ENCODE results near the gene PSPH. TPM values are rescaled to one million over a fixed set of nuclear protein-coding genes. Genes with fewer than 3 reads are reported as not detected.

Gene PSPH
- total RNA-seq, 1 experiment from 2014 or later = 49.3 TPM

DNA sequence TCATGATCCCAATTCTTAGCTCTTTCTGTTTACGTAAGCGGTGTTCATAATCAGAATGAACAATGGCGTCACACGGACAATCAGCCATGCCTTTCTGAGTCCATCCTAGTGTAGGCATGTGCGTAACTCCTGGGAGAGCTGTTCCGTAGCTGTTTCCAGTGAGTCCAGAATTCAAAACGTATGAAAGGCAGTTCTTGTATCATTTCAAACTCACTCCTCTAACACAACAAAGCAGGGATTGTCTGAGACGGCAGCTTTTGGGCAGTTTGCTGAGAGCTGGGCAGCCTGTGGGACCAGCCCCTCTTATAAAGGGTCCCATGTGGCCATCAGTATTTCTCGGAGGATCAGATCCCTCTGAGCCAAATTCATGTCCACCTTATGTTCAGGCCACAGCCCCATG lies 43.4 kb downstream of the PSPH start:
- CTCF ChIA-PET = interaction anchor here (0.6 to 1.8 kb wide), 2 partner anchors 43 to 80 kb away, joined by 3 to 4 read pairs; partner anchors contain the start of genes CCT6A and PSPH
- H3K4me1 Mint-ChIP-seq = peaks cover 3% of the 10 kb centered on the region; the same call in 1 of the 2 replicates
- DNase-seq (ENCODE audit: low spot score) (no peak), ATAC-seq (no peak)
- POLR2A ChIA-PET = interaction anchor here (0.5 kb wide), 1 partner anchor 57 kb away, joined by 4 read pairs; no protein-coding TSS in a partner anchor
- no peaks in the 10 kb centered on the region for H3K9me3 Mint-ChIP-seq
- no peak overlapping the region for H3K4me3 Mint-ChIP-seq
- H3K27me3 Mint-ChIP-seq (ENCODE audit: low read depth) = no peaks in the 10 kb centered on the region
- TF ChIP-seq MYBL2 (CRISPR knock-in tag; IDR thresholded peaks at IDR 0.05) (no peak), SOX15 (CRISPR knock-in tag; IDR thresholded peaks at IDR 0.05) (no peak), EMX1 (CRISPR knock-in tag; IDR thresholded peaks at IDR 0.05) (no peak), ZBTB21 (CRISPR knock-in tag; IDR thresholded peaks at IDR 0.05; ENCODE audit: borderline replicate concordance) (no peak), NR2C2 (CRISPR knock-in tag; IDR thresholded peaks at IDR 0.05) (no peak), JAZF1 (CRISPR knock-in tag; IDR thresholded peaks at IDR 0.05) (no peak), GRHL2 (CRISPR knock-in tag; IDR thresholded peaks at IDR 0.05; ENCODE audit: insufficient replicate concordance, severe bottlenecking) (no peak), JUN (CRISPR knock-in tag; IDR thresholded peaks at IDR 0.05) (no peak), ZNF263 (CRISPR knock-in tag; IDR thresholded peaks at IDR 0.05; ENCODE audit: low read depth) (no peak), CDX4 (CRISPR knock-in tag; IDR thresholded peaks at IDR 0.05; ENCODE audit: borderline replicate concordance) (no peak), CREB1 (CRISPR knock-in tag; IDR thresholded peaks at IDR 0.05) (no peak), USF2 (CRISPR knock-in tag; IDR thresholded peaks at IDR 0.05) (no peak), ETV6 (CRISPR knock-in tag; IDR thresholded peaks at IDR 0.05) (no peak), FOXP1 (CRISPR knock-in tag; IDR thresholded peaks at IDR 0.05; ENCODE audit: borderline replicate concordance) (no peak), OVOL2 (CRISPR knock-in tag; IDR thresholded peaks at IDR 0.05; ENCODE audit: borderline replicate concordance) (no peak), NFE2L1 (CRISPR knock-in tag; IDR thresholded peaks at IDR 0.05) (no peak), ZNF281 (CRISPR knock-in tag; IDR thresholded peaks at IDR 0.05) (no peak)
- TF ChIP-seq, protein P1, sequence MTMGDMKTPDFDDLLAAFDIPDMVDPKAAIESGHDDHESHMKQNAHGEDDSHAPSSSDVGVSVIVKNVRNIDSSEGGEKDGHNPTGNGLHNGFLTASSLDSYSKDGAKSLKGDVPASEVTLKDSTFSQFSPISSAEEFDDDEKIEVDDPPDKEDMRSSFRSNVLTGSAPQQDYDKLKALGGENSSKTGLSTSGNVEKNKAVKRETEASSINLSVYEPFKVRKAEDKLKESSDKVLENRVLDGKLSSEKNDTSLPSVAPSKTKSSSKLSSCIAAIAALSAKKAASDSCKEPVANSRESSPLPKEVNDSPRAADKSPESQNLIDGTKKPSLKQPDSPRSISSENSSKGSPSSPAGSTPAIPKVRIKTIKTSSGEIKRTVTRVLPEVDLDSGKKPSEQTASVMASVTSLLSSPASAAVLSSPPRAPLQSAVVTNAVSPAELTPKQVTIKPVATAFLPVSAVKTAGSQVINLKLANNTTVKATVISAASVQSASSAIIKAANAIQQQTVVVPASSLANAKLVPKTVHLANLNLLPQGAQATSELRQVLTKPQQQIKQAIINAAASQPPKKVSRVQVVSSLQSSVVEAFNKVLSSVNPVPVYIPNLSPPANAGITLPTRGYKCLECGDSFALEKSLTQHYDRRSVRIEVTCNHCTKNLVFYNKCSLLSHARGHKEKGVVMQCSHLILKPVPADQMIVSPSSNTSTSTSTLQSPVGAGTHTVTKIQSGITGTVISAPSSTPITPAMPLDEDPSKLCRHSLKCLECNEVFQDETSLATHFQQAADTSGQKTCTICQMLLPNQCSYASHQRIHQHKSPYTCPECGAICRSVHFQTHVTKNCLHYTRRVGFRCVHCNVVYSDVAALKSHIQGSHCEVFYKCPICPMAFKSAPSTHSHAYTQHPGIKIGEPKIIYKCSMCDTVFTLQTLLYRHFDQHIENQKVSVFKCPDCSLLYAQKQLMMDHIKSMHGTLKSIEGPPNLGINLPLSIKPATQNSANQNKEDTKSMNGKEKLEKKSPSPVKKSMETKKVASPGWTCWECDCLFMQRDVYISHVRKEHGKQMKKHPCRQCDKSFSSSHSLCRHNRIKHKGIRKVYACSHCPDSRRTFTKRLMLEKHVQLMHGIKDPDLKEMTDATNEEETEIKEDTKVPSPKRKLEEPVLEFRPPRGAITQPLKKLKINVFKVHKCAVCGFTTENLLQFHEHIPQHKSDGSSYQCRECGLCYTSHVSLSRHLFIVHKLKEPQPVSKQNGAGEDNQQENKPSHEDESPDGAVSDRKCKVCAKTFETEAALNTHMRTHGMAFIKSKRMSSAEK (CRISPR knock-in tag; IDR thresholded peaks at IDR 0.05; ENCODE audit: borderline replicate concordance) = no peak
- TF ChIP-seq, protein P2, sequence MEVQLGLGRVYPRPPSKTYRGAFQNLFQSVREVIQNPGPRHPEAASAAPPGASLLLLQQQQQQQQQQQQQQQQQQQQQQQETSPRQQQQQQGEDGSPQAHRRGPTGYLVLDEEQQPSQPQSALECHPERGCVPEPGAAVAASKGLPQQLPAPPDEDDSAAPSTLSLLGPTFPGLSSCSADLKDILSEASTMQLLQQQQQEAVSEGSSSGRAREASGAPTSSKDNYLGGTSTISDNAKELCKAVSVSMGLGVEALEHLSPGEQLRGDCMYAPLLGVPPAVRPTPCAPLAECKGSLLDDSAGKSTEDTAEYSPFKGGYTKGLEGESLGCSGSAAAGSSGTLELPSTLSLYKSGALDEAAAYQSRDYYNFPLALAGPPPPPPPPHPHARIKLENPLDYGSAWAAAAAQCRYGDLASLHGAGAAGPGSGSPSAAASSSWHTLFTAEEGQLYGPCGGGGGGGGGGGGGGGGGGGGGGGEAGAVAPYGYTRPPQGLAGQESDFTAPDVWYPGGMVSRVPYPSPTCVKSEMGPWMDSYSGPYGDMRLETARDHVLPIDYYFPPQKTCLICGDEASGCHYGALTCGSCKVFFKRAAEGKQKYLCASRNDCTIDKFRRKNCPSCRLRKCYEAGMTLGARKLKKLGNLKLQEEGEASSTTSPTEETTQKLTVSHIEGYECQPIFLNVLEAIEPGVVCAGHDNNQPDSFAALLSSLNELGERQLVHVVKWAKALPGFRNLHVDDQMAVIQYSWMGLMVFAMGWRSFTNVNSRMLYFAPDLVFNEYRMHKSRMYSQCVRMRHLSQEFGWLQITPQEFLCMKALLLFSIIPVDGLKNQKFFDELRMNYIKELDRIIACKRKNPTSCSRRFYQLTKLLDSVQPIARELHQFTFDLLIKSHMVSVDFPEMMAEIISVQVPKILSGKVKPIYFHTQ (CRISPR knock-in tag; IDR thresholded peaks at IDR 0.05) = no peak
- TF ChIP-seq, protein P3, sequence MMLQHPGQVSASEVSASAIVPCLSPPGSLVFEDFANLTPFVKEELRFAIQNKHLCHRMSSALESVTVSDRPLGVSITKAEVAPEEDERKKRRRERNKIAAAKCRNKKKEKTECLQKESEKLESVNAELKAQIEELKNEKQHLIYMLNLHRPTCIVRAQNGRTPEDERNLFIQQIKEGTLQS (CRISPR knock-in tag; conservative IDR thresholded peaks at IDR 0.05) = no peak
- H3K27ac Mint-ChIP-seq = 0 out of 2 replicates have a peak overlapping the region, but pooled peaks have one; percentile 9
- peaks cover 16% of the 10 kb centered on the region for H3K36me3 Mint-ChIP-seq
